Measurements from ENCODE around the gene H1-8.
"Not testable (repeated sequence)": the region's sequence is repeated elsewhere in the genome, so short reads cannot be mapped to it uniquely, and the experiment has no call there.

H1-8 gene, protein sequence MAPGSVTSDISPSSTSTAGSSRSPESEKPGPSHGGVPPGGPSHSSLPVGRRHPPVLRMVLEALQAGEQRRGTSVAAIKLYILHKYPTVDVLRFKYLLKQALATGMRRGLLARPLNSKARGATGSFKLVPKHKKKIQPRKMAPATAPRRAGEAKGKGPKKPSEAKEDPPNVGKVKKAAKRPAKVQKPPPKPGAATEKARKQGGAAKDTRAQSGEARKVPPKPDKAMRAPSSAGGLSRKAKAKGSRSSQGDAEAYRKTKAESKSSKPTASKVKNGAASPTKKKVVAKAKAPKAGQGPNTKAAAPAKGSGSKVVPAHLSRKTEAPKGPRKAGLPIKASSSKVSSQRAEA
- total RNA-seq, result 0 reads per million in 4 donors

DNA sequence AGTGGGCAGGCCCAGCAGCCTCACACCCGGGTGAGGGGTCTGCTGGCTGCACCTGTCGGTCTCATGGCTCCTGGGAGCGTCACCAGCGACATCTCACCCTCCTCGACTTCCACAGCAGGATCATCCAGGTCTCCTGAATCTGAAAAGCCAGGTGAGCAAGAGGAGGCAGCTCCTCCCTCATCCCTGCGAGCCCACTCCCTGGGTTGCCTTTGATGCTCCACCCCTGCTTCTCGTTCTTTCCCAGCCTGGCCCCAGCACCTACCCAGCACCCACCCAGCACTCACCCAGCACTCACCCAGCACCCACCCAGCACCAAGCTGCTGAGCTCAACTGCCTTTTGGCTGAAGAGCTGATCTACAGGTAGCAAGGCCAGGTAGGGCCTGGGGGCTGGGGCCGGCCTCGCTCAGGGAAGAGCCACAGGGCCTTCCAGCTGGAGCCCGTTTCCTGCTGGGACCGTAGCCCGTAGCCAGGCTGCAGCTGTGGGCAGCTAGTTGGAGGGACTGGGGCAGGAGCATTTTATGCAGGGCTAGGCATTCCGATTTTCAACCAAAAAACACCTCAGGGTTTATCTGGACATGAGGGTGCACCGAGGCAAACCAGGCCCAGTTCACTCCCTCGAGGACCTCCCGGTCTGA is at the start of gene H1-8:
TSS of gene H1-8 (plus strand) at position 20 of the 635 bp plus-strand sequence. CDS start at position 64, 44 bp downstream.
- no peak for DNase-seq

GRCh38 chr3:129493206-129493605 is 49.8 kb upstream of the H1-8 start:
- DNase-seq, result no peak

DNA sequence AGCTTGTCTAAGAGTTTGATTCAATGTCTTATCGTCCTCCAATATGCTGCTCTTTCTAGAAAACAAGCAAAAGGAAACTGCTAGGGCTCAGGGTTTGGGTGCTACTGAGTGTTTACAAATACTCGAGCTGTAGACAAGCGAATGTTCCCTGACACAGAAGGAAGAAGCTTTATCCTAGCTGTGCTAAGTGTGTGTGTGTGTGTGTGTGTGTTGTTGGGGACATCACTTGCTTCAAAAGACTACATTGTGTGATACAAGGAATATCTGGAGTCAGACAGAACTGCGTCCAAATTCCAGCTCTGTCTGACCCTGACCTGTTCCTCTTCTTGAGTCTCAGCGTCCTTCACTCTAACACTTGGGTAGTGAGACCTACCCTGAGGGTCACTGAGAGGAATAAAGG is 48.5 kb upstream of the H1-8 start:
- not testable (repeated sequence) for DNase-seq

- not testable (repeated sequence) for DNase-seq
These were observed 47.9 kb upstream of the H1-8 start for GRCh38 chr3:129495006-129495639.

DNA sequence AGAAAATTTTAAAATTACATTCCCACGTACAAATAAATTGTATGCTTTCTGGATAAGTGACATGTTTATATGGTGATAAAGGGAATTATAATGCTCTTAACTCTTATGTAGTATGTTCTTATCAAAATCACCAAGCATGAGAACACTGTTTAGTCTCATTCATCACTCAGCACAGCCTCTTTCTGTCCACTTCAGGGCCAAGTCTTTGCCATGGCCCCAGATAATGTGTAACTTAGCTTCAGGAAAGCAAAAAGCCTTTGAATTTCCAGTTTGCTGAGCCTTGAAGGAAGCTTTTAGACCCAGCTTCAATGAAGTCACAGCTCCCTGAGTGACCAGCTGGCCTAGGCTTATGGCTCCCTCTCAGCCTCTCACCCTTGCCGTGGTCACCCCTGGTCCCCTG is 45.1 kb upstream of the H1-8 start:
- not testable (repeated sequence) for DNase-seq

DNA sequence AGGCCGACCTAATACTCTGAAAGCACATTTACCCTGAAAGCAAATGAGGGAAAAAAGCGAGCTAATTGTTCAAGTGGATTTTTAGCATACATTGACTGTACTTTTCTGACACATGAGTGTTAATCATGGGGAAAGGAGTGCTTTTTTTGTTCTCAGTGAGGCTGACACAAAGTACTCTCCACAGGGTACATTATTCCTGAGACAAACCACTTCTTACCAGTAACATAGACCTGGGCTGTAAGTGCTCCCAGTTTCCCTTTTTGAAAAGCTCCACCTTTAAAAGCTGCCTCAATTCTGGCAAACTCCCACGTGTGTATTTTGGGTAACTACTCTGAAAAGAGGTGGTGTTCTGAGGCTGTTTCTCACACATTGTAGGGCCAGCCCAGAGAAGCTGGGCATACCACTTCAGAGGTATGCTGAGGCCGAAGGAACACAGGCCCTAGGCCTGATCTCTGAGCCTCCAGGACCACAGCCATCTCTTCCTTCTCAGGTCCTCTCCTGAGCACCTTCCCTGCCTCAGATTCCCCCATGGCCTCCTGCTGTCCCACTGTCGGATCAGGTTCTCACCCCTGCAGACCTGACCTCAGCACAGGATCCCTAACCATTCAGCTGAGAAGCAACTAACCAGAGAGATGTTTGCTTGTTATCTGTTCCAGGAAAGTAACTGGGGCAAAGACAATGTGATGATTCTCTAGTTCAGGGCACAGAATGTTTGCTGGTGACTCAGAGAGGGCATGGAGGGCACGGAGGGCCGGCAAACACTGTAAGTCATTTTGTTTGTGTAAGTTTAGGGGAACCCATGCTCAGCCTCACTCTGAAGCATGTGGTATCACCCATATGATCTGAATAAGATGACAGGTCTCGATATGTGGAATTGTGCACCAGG is 44.1 kb upstream of the H1-8 start:
- DNase-seq, result not testable (repeated sequence)

- not testable (repeated sequence) for DNase-seq
These were observed 43.2 kb upstream of the H1-8 start for GRCh38 chr3:129499604-129500333.

- DNase-seq, result no peak
These were observed 42.7 kb upstream of the H1-8 start for GRCh38 chr3:129500334-129500658.

GRCh38 chr3:129501630-129502029 is 41.3 kb upstream of the H1-8 start:
- no peak for DNase-seq

DNA sequence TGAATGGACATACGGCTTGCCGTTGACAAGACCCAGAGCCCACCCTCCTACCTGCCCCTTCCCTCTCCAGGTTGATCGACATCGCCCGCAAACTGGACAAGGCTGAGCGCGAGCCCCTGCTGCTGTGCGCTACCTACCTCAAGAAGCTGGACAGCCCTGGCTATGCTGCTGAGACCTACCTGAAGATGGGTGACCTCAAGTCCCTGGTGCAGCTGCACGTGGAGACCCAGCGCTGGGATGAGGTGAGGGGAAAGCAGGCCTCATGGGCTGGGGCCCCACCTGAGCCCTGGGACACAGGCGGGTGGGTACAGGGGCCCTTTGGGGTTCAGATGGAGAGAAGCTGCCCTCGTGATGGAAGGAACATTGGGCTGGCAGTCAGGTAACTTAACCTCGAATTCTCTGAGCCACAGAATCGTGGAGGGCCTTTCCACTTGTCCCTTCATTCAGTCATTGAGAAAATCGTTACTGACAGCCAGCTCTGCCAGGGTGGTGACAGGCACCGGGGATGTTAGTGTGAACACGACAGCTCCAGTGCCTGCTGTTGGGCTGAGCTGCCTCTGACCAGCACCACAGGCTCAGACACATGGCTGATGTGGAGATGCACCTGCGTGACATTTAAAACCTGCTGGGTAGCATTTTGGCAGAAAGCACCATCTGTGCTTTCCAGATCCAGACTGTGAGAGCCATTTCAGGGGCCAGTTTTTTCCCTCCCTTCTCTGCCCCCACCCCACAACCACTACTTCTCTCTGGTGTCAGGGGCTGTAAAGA is 40.1 kb upstream of the H1-8 start:
- no peak for DNase-seq

GRCh38 chr3:129503471-129504291 is 39.3 kb upstream of the H1-8 start:
- no peak for DNase-seq

GRCh38 chr3:129504471-129505100 is 38.4 kb upstream of the H1-8 start:
- no peak for DNase-seq

- DNase-seq, result no peak
These were observed 37.6 kb upstream of the H1-8 start for GRCh38 chr3:129505341-129505740.

- DNase-seq, result no peak
These were observed 36.7 kb upstream of the H1-8 start for GRCh38 chr3:129506231-129506742.

- DNase-seq, result no peak
These were observed 35.7 kb upstream of the H1-8 start for GRCh38 chr3:129507181-129507831.

DNA sequence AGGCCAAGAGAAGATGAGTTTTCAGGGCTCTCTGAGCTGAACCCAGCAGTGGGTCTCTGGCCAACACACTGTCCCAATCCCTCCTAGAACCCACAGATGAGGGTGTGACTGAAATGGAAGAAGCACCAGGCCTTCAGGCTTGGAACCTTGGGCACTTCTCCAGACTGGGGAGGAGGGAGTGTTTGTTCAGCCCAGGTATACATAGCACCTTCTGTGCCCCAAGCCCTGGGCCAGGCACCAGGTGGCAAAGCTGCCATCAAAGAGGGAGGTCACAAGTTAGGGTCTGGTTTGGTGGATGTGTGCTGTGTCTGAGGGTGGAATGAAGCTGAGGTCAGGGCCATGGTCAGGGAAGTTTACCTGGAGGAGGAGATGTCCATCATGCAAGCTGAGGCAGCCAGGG is 30.4 kb upstream of the H1-8 start:
- DNase-seq, result no peak

GRCh38 chr3:129513705-129514104 is 29.3 kb upstream of the H1-8 start:
- DNase-seq, result no peak

- DNase-seq, result no peak
These were observed 28.9 kb upstream of the H1-8 start for GRCh38 chr3:129514110-129514509.

GRCh38 chr3:129514563-129514962 is 28.4 kb upstream of the H1-8 start:
- no peak for DNase-seq

Data from T-helper 1 cell (primary cell).